Sigmoid colon (tissue), 3 donors: ENCODE data around the gene ZNF77.

Experiments used
- POLR2A ChIP-seq, 2 donors: fragments of 450-650 bp; IDR thresholded peaks; one replicate each; pipeline ENCODE4 v1.6.1; 2016; ENCODE audit warnings: antibody characterized with exemption in 2 of 2, mild to moderate bottlenecking in 2 of 2, moderate library complexity in 2 of 2
- TF ChIP-seq, protein P1 (sequence below), 4 experiments: fragments of 450-650 bp in 3 of 4; fragments of 200-600 bp in 1 of 4; IDR thresholded peaks; one replicate each; pipeline ENCODE4 v1.5.1; 2016 to 2019; ENCODE audit warnings: antibody characterized with exemption in 4 of 4, mild to moderate bottlenecking in 3 of 4, moderate library complexity in 2 of 4

DNA sequence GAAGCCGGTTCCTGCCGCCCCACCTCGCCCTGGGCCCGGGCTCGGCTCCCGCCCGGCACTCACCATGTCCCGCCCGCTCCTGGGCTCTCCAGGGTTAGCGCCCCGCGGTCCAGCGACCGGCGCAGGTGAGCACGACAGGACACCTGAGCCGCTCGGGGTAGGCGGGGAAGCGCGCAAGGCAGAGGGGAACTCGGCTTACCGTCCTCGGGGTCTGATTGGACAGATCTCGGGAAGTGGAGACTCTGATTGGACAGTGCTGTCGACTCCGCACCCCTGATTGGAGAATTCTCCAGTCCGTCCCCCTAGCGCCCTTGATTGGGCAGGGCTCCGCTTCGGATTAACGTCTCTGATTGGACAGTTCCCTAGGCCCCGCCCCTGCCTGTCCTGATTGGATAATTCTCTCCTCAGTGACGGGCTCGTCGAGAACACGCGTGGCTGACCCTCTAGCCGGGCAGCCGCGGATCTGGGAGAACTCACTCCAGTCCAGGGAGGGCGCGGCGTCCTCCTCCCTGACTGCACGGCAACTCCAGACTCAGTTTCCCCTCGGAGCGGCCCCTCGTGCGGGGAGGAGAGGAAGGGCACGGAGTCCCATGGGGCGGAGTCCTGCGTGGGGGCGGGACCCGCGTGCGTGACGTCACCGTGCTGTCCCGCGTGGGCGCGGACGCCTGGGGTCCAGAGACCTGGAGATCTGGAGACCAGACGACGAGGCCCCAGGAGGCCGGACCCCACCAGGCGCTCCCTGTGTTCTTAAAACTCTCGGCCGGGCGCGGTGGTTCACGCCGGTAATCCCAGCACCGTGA, at the start of gene ZNF77:
- TF ChIP-seq, protein P1, sequence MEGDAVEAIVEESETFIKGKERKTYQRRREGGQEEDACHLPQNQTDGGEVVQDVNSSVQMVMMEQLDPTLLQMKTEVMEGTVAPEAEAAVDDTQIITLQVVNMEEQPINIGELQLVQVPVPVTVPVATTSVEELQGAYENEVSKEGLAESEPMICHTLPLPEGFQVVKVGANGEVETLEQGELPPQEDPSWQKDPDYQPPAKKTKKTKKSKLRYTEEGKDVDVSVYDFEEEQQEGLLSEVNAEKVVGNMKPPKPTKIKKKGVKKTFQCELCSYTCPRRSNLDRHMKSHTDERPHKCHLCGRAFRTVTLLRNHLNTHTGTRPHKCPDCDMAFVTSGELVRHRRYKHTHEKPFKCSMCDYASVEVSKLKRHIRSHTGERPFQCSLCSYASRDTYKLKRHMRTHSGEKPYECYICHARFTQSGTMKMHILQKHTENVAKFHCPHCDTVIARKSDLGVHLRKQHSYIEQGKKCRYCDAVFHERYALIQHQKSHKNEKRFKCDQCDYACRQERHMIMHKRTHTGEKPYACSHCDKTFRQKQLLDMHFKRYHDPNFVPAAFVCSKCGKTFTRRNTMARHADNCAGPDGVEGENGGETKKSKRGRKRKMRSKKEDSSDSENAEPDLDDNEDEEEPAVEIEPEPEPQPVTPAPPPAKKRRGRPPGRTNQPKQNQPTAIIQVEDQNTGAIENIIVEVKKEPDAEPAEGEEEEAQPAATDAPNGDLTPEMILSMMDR (IDR thresholded peaks at IDR 0.05) = no peak
- peak in 1 of 2 donors; percentile 21 for TF ChIP-seq POLR2A (IDR thresholded peaks at IDR 0.05)
